Choroid plexus epithelial cell (primary cell): ENCODE data around the gene WNT7B.

ENCODE experiments used
- DNase-seq: peaks from one replicate; pipeline ENCODE4 v3.0.0-alpha.2; 2010; ENCODE audit warnings: low read depth
- H3K4me3 ChIP-seq: 2 replicates; pipeline ENCODE4 v1.5.1; 2011; ENCODE audit warnings: low read depth, mild to moderate bottlenecking, control low read depth, low read length, moderate library complexity
- TF ChIP-seq, protein P1 (sequence below): conservative IDR thresholded peaks from 2 replicates; pipeline ENCODE4 v1.5.1; 2011; ENCODE audit warnings: low read depth, mild to moderate bottlenecking, control low read depth, inconsistent platforms, low read length, moderate library complexity

WNT7B gene

DNA sequence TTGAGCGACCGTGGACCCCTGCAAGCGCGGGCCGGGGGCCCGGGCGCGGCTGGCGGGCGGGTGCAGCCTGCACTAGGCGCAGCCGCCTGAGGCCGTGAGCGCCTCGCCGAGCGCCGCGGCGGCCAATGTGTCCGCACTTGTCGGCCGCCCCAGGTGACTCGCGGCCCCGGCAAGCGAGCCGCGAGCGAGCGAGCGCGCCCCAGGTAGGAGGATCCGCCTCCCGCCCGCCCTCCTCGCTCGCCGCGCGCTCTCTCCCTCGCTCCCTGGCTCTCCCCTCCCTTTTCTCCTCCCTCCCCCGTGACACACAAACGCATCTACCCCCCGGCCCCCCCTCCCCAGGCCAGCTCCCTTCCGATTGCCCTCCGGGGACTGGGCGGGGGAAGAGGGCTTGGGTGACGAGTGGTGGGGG lies at the start of gene WNT7B:
Gene WNT7B, minus strand, starts transcription at position 160 of the 409 bp plus-strand sequence. CDS start 408 bp downstream, outside the sequence.
- TF ChIP-seq, protein P1, sequence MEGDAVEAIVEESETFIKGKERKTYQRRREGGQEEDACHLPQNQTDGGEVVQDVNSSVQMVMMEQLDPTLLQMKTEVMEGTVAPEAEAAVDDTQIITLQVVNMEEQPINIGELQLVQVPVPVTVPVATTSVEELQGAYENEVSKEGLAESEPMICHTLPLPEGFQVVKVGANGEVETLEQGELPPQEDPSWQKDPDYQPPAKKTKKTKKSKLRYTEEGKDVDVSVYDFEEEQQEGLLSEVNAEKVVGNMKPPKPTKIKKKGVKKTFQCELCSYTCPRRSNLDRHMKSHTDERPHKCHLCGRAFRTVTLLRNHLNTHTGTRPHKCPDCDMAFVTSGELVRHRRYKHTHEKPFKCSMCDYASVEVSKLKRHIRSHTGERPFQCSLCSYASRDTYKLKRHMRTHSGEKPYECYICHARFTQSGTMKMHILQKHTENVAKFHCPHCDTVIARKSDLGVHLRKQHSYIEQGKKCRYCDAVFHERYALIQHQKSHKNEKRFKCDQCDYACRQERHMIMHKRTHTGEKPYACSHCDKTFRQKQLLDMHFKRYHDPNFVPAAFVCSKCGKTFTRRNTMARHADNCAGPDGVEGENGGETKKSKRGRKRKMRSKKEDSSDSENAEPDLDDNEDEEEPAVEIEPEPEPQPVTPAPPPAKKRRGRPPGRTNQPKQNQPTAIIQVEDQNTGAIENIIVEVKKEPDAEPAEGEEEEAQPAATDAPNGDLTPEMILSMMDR = no peak

DNA sequence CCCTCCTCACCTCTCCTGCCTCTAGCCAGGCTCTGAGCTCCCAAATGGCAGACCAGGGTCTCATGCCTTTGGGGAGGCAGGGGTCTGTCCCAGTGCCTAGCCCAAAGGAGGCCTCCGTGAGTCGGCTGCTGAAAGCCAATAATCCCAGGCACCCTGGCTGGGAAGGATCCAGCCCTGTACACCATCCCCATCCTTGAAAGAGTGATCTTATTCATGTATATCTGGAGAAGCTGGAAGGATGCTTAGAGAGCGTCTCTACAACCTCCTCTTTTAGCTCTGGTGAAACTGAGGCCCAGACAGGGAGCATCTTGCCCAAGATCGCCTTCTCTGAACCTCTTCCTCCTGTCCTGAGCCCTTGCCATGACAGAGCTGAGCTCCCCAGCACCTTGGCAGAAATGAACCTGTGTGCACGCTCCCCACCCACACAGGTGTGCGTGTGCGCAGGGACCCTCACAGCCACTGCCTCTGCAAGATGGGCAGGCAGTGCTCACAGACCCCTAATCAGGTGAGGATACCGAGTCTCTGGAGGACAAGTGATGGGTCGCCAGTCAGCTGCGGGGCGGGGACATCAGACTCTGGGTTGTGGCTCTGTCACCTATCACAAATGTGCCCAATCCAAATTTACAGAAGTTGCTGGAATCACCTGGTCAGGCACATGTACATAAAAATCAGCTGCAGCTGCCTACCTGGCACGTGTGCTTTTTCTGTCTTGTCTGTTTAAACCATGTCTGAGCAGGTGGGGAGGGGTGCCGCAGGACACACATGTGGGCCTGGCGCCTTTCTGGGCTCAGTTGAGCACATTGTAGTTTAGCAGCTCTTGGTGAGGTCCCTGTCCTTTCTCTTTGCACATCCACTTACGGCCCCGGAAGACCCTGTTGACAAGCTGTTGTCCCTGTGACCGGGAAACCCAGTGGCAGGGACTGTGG lies 49.3 kb upstream of the WNT7B start:
- no peak for DNase-seq
- H3K4me3 ChIP-seq = no peak overlapping the region
- TF ChIP-seq, protein P1 = no peak

More for the DNA sequence above, at the start of gene WNT7B:
- DNase-seq = no peak
- no peak within 1 kb of the TSS for H3K4me3 ChIP-seq

DNA sequence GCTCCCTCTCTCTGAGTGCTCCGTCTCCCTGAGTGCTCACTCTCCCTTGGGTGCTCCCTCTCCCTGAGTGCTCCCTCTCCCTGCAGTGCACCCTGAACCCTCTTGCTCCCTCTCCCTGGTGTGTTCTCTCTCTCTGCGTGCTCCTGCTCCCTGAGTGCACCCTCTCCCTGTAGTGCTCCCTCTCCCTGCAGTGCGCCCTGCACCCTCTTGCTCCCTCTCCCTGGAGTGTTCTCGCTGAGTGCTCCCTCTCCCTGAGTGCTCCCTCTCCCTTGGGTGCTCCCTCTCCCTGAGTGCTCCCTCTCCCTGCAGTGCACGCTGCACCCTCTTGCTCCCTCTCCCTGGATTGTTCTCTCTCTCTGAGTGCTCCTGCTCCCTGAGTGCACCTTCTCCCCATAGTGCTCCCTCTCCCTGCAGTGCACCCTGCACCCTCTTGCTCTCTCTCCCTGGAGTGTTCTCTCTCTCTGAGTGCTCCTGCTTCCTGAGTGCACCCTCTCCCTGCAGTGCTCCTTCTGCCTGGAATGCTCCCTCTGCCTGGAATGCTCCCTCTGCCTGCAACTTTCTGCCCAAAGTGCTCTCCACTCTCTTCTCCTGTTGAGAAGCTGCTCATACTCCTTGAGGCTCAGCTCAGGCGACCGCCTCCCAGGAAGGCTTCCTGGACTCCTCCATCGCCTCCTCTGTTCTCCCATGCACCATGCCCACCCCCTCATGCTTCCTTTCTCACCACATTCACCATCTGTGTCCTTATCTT lies 48.4 kb upstream of the WNT7B start:
- TF ChIP-seq, protein P1 = no peak
- H3K4me3 ChIP-seq = no peak overlapping the region
- DNase-seq = no peak

GRCh38 chr22:46024136-46024840 lies 47.3 kb upstream of the WNT7B start:
- TF ChIP-seq, protein P1 = no peak
- no peak overlapping the region for H3K4me3 ChIP-seq
- no peak for DNase-seq

GRCh38 chr22:46023558-46023981 lies 46.6 kb upstream of the WNT7B start:
- no peak for DNase-seq

GRCh38 chr22:46022881-46023512 lies 46.0 kb upstream of the WNT7B start:
- DNase-seq = no peak
- TF ChIP-seq, protein P1 = no peak

More at GRCh38 chr22:46023558-46023981, 46.6 kb upstream of the WNT7B start:
- H3K4me3 ChIP-seq = no peak overlapping the region
- TF ChIP-seq, protein P1 = no peak

More at GRCh38 chr22:46022881-46023512, 46.0 kb upstream of the WNT7B start:
- no peak overlapping the region for H3K4me3 ChIP-seq
